GM19395 (cell line): Measurements from ENCODE around the gene EPB41L2.
"Not testable (repeated sequence)": the region's sequence is repeated elsewhere in the genome, so short reads cannot be mapped to it uniquely, and the experiment has no call there.

ENCODE experiments used
- ATAC-seq: cut with Tn5 transposase; IDR thresholded peaks from one replicate; pipeline ENCODE4 v1.9.1; 2021; ENCODE audit warnings: mild to moderate bottlenecking, moderate library complexity; ENCODE audit not compliant: unreplicated experiment

Gene EPB41L2

GRCh38 chr6:131005439-131006016 is 57.5 kb downstream of the EPB41L2 start:
- no peak for ATAC-seq

DNA sequence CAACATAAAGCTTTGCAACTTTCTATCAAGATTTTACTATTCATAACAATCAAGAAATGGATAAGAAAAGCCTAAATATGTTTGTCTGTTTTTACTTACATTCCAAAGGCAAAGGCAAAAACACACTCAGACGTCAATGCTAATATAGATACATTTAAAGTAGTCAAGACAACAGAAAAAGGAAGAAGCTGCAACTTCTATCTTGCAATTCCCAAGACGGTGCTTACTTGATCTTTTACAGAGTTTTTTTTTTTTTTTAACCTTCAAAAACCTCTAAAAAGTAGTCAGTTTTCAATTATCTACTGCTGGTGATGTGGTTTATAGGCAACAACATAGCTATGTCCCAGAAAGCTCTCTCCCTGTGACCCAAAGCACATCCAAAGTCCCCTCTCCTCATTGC is 58.1 kb downstream of the EPB41L2 start:
- ATAC-seq, result no peak

DNA sequence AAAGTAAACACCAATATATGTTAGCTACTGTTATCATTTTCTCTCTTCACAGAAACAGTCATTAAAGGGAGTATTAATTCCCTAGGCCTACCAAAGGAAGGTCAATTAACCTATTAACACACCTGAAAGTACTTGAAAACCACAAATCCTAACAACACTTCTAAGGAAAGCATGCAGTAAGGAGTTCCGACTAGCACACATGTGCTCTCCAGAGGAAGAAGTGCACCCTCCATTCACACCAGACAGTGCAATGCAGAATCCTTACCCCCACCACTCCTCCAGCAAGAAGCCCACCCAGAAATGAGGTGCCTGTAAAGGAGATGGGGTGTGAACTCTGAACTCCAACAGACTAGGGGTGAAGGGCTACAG is 58.7 kb downstream of the EPB41L2 start:
- no peak for ATAC-seq

- ATAC-seq, result no peak
Observed at GRCh38 chr6:131003488-131004386, 59.3 kb downstream of the EPB41L2 start.

DNA sequence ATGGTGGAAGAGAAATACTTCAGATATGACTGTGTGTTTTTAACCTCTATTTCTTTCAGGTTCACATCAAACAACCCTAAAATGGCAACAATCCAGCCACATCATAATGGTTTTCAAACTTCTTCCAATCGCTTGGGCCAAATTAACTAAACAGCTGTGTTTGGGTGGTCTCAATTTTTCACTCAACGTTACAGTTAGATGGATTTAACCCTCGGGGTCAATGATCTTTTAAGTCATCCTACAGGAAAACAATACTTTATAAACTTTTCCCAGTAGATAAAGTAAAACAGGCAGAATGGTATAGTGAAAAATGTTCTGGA is 60.4 kb downstream of the EPB41L2 start:
- no peak for ATAC-seq

- ATAC-seq, result no peak
Observed at GRCh38 chr6:131001945-131002660, 60.9 kb downstream of the EPB41L2 start.

GRCh38 chr6:131001111-131001736 is 61.8 kb downstream of the EPB41L2 start:
- ATAC-seq, result no peak

DNA sequence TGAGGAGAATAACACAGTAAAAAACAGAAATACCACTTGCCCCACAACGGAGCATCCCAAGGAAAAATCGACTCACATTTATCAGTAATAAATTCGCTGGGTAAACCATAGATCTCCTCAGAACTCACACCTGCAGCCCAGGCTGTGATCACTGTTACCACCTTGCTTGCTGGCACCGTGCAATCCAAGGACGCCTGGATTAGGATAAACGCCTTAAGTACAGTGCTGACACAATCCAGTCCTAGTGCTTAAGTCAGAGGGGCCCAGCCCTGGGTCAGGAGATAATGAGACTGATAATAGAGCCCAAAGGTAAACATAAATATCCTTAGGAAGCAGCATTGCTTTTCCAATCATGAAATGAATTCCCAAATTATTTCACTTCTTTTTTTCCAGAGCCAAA is 62.5 kb downstream of the EPB41L2 start:
- no peak for ATAC-seq

GRCh38 chr6:130997061-130997753 is 65.8 kb downstream of the EPB41L2 start:
- ATAC-seq, result no peak

- ATAC-seq, result no peak
Observed at GRCh38 chr6:130996635-130997034, 66.4 kb downstream of the EPB41L2 start.

GRCh38 chr6:130995783-130996447 is 67.1 kb downstream of the EPB41L2 start:
- ATAC-seq, result no peak

- ATAC-seq, result no peak
Observed at GRCh38 chr6:130994319-130995097, 68.5 kb downstream of the EPB41L2 start.

DNA sequence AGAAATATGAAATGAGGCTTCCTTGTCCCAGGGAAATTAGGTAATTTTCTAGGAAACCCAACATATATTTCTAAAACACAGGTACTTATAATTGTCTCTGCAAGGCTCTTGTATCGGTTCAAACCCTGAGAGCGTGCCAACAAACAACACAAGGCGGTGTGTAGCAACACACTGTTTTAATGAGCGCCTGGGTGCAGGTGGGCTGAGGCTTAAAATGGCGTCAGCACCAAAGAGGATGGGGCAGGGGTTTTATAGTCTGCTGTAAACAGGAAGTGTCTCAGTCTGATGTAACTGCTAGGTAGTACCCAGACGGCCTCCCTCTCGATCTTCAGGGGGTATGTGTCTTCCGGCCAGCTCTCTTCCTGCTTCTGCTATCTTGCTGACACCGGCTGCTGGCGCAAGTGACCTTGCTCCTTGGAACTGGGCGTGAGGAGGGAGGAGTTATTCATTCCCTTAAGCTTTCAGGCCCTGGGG is 69.7 kb downstream of the EPB41L2 start:
- no peak for ATAC-seq

DNA sequence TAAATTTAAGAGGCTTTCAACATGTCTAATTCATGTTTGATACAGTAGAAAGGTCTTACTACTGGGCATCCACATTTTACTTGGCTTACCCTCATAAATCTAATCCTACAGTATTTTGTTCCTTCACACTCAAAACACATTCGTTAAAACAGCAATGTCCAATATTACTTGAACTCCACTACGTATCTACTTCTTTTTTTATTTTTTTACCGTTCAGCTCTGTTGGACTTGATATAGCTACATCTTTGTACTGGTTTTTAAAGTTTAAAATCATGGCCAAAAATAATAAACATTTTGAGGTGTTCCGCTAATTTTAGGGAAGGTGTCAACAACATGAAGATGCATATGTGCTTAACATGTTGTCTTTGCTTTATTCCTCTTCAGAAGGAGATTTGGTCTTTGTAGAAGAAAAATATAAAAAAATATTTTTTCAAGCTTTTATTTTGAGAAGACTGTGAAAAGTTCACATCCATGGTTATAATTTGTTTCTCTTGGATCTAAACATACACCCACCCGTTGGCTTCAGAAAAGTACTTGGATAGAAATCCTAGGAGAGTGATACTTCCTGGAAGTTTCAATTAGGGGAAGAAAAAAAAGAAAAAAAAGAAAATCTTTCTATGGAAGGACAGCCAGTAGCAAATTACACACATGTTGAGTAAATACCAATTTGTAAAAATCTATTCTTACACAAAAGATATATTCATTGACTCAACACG is 71.5 kb downstream of the EPB41L2 start:
- ATAC-seq, result no peak

- not testable (repeated sequence) for ATAC-seq
Observed at GRCh38 chr6:130987539-130987938, 75.5 kb downstream of the EPB41L2 start.

GRCh38 chr6:130985115-130985514 is 77.9 kb downstream of the EPB41L2 start:
- no peak for ATAC-seq

DNA sequence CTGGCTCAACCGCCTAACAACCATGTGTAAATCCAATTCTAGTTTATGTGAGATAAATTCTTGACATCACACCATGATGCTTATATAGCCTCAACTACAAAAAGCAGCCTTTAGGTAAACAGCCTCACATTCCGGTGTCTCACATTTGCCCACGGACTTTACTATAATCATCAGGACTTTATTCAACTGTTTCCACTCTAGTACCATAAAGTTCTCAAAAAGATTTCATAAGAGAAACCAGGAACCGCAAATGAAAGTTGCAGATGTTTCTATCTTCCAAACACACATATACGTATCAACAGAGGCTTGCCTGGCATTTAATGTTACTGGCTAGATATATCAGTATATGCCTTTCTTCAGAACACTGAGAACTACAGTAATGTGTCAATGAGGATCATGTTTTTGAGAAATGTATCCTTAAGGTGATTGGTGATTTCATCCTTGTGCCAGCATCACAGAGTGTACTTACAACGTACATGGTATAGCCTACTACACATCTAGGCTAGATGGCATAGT is 80.0 kb downstream of the EPB41L2 start:
- peak; percentile 77 for ATAC-seq

- no peak for ATAC-seq
Observed at GRCh38 chr6:130982135-130982534, 80.9 kb downstream of the EPB41L2 start.

DNA sequence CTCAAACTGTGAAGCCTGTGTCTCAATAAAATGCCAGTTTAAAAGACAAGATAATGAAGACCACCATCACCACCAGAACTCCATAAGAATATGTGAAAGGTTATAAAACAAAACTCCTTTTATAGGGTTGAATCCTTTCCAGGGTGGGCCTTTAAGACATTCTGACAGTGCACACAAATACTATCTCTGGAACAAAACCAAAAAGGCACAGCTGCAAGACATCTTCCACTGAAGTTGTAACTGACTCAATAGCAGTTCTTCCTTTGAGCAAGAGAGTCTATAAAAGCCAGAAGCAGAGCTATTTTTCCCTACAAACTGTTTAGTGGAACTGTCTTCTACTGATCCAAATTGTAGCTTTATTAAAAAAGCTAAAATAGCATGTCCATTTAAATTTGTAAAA is 81.6 kb downstream of the EPB41L2 start:
- no peak for ATAC-seq
